Right lobe of liver (tissue), 6 donors: Measurements from ENCODE around the gene NCEH1. TPM values are rescaled to one million over a fixed set of nuclear protein-coding genes. Genes with fewer than 3 reads are reported as not detected.
"Not testable (repeated sequence)": the region's sequence is repeated elsewhere in the genome, so short reads cannot be mapped to it uniquely, and the experiment has no call there.

Experiments
- ATAC-seq, 4 donors: fragments of 200-7000 bp; cut with Tn5 transposase; one replicate each; pipeline ENCODE4 v1.9.1; 2020; ENCODE audit warnings: mild to moderate bottlenecking in 4 of 4, moderate library complexity in 4 of 4
- DNase-seq, 3 donors: peaks; one replicate each; pipeline ENCODE4 v3.0.0-alpha.2; 2020
- H3K27ac ChIP-seq, 3 donors: fragments of 200-600 bp; one replicate each; pipeline ENCODE4 v1.8.0; 2022
- H3K27me3 ChIP-seq, 2 donors: fragments of 200-600 bp; one replicate each; pipeline ENCODE4 v1.8.0; 2022
- H3K36me3 ChIP-seq, 4 donors: fragments of 200-600 bp; sonication (generic) in 1 of 4; one replicate each; pipeline versions ENCODE4 v1.5.1 to v1.8.0; 2017 to 2022; ENCODE audit warnings: control low read depth in 1 of 4
- H3K4me1 ChIP-seq, 4 donors: fragments of 200-600 bp; sonication (generic) in 1 of 4; one replicate each; pipeline versions ENCODE4 v1.5.1 to v1.8.0; 2017 to 2022; ENCODE audit warnings: control low read depth in 1 of 4
- H3K4me3 ChIP-seq, 3 donors: fragments of 200-600 bp; one replicate each; pipeline ENCODE4 v1.8.0; 2022
- H3K9me3 ChIP-seq, 4 donors: fragments of 200-600 bp; sonication (generic) in 1 of 4; one replicate each; pipeline versions ENCODE4 v1.5.1 to v1.8.0; 2017 to 2022; ENCODE audit warnings: control low read depth in 1 of 4
- POLR2A ChIP-seq: fragments of 450-650 bp; IDR thresholded peaks from one replicate; pipeline ENCODE4 v1.6.1; 2017; ENCODE audit warnings: antibody characterized with exemption, mild to moderate bottlenecking
- WGBS: methylation state at CpG from one replicate; pipeline ENCODE4 v1.1.6; 2018; ENCODE audit warnings: low coverage, low lambda C conversion rate; ENCODE audit not compliant: insufficient coverage; ENCODE audit errors: missing lambda C conversion rate; 5-methylcytosine and 5-hydroxymethylcytosine counted together
- intact Hi-C, 2 donors: fragments of 100-400 bp; cut with DNase I; formaldehyde crosslinking; loops; one replicate each; pipeline versions ENCODE4 v1.11.2 to v1.14.1; 2022
- total RNA-seq, 6 experiments: library from RNA; depleted of rRNA in 2 of 6; stranded (reverse); fragments of >200 nt in 2 of 6; fragmentation: NEBNext Ultra II Directional in 3 of 6; extraction: Animal tissue kit (Norgen Biotek cat#: 25700) in 3 of 6; gene quantifications; one replicate each; pipeline versions ENCODE4 v1.1.0 to v1.2.4, GENCODE V29; 2016 to 2023
- TF ChIP-seq, protein P1 (sequence below), 4 donors: fragments of 200-600 bp in 3 of 4; fragments of 450-650 bp in 1 of 4; IDR thresholded peaks; one replicate each; pipeline versions ENCODE4 v1.5.1 to v1.8.0; 2016 to 2022; ENCODE audit warnings: antibody characterized with exemption in 4 of 4, mild to moderate bottlenecking in 2 of 4
- donor health status: DM: no; HTN: yes; CAD: no.
- donor health status: DM: no; HTN: no; CAD: no.
- donor health status: DM: no; HTN: no; CAD: no.
- donor health status: DM: no; HTN: yes; CAD: no.
- donor health status: DM: no; HTN: yes; CAD: no.

Gene NCEH1
- total RNA-seq, 6 experiments from 2014 or later, result 1.5 to 13.0 (median 4.3) TPM

DNA sequence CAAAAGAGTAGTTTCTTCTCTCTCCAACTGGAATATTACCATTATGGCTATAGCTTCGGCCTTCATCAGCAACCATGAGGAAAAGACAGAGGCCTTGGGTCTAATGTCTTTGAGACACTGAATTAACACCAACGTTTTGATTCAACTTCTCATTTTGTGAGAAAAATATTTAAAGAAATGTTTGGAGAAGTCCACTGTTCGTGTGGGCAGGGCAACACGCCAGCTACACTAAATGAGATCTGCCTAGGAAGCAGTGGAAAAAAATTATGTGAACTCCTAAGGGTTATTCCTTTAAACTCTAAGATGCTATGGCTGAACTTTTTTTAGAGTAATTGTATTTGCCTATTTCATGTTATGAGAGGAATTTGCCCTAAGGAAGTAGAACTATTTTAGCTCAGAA, 41.8 kb downstream of the NCEH1 start:
- H3K27me3 ChIP-seq, result no peaks in the 10 kb centered on the region
- no peaks in the 10 kb centered on the region for H3K4me1 ChIP-seq
- 56% methylated on average over 4 of the region's 4 CpGs for WGBS
- no peak overlapping the region for H3K4me3 ChIP-seq
- no peaks in the 10 kb centered on the region for H3K36me3 ChIP-seq
- DNase-seq, result no peak
- H3K9me3 ChIP-seq, result no peaks in the 10 kb centered on the region
- no peak for TF ChIP-seq POLR2A
- TF ChIP-seq, protein P1, sequence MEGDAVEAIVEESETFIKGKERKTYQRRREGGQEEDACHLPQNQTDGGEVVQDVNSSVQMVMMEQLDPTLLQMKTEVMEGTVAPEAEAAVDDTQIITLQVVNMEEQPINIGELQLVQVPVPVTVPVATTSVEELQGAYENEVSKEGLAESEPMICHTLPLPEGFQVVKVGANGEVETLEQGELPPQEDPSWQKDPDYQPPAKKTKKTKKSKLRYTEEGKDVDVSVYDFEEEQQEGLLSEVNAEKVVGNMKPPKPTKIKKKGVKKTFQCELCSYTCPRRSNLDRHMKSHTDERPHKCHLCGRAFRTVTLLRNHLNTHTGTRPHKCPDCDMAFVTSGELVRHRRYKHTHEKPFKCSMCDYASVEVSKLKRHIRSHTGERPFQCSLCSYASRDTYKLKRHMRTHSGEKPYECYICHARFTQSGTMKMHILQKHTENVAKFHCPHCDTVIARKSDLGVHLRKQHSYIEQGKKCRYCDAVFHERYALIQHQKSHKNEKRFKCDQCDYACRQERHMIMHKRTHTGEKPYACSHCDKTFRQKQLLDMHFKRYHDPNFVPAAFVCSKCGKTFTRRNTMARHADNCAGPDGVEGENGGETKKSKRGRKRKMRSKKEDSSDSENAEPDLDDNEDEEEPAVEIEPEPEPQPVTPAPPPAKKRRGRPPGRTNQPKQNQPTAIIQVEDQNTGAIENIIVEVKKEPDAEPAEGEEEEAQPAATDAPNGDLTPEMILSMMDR (IDR thresholded peaks at IDR 0.05), result no peak
- intact Hi-C loops, result no loop called here
- no peak overlapping the region for H3K27ac ChIP-seq
- ATAC-seq, result no peak

DNA sequence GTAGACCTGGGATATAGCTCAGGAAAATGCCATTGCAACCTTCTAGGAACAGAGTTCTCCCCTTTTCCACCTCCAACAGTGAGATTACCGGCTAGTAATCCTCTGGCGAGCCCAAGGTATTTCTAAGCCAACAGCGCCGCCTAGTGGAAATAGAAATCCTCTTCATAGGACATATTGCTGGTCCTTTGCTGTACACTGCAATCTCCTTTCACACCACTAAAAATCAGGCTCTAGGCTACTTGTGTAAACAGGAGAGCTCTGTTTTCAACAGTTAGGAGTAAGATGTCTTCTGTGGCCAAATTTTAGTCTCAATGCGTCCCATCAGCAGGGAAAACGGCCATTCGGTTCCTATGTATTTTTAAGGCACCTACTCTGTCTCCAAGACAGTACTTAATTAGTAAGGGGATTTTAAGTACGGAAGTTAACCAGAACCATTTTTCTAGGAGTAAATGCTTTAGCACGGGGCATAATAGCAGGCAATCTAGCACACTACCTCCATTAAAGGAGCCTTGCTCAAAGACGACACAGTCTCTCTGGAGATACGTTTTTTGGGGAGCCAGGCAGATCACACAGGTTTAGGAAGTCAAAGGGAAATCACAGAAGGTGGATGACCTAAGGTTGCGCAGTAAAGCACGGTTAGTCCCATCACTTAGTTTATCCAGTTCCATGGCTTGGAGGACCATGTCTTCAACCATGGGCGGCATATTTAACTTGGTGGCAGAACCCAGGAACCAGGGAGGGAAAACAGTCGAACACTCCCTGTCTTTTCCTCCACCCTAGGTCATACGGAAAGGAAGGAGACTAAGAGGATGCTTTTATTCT, 43.8 kb downstream of the NCEH1 start:
- no peak overlapping the region for H3K4me3 ChIP-seq
- no peak for TF ChIP-seq POLR2A
- TF ChIP-seq, protein P1 (IDR thresholded peaks at IDR 0.05), result peak; percentile 83 to 99 (median 86)
- ATAC-seq (peak; percentile 99 to 100 (median 100)), DNase-seq (peak in 2 of 3 donors; percentile 48 to 85)
- H3K36me3 ChIP-seq, result no peaks in the 10 kb centered on the region
- no peak overlapping the region for H3K27ac ChIP-seq
- no peaks in the 10 kb centered on the region for H3K27me3 ChIP-seq
- 47% methylated on average over 13 of the region's 16 CpGs for WGBS
- no peaks in the 10 kb centered on the region for H3K9me3 ChIP-seq
- intact Hi-C loops, result no loop called here
- H3K4me1 ChIP-seq, result no peaks in the 10 kb centered on the region

DNA sequence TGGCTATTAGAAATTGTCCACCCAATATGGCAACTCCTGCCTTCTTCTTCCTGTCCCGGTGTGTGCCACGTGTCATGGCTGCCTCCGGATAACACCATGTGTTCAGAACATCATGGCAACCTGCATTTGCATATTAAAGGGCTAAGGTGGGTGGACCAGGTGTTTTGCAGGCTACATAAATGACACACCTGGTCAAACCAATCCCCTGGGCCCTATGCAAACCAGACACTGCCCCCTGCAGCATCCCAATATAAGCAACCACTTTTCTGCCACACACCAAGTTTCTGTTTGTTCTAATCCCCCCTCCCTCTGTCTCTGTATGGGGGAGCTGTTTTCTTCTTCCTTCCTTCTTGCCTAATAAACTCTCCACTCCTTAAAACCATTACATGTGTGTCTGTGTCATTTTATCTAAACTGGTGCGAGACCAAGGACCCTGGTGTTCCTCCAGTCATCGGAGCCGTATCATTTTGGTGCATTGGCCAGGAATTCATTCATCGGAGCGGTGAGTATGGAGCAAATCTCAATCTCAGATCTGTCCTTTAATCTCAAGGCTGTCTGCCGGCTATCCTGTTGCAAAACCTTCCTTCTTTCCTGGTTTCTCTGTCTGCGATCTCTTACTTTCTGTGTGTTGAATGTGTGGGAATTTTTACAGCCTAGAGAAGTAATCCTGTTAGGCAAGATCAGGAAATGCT, 44.5 kb downstream of the NCEH1 start:
- 46% methylated on average over 8 of the region's 10 CpGs for WGBS
- Histone ChIP-seq H3K36me3 (no peaks in the 10 kb centered on the region), H3K9me3 (no peaks in the 10 kb centered on the region), H3K27ac (no peak overlapping the region), H3K4me1 (no peaks in the 10 kb centered on the region), H3K27me3 (no peaks in the 10 kb centered on the region), H3K4me3 (no peak overlapping the region)
- DNase-seq (no peak), ATAC-seq (peak; percentile 38 to 54 (median 50))
- no peak for TF ChIP-seq POLR2A
- TF ChIP-seq, protein P1 (IDR thresholded peaks at IDR 0.05), result peak in 1 of 4 donors; percentile 16
- intact Hi-C loops, result no loop called here

DNA sequence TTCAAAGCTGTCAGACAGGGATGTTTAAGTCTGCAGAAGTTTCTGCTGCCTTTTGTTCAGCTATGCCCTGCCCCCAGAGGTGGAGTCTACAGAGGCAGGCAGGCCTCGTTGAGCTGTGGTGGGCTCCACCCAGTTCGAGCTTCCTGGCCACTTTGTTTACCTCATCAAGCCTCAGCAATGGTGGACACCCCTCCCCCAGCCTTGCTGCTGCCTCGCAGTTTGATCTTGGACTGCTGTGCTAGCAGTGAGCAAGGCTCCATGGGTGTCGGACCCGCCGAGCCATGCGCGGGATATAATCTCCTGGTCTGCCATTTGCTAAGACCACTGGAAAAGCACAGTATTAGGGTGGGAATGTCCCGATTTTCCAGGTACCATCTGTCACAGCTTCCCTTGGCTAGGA, 45.4 kb downstream of the NCEH1 start:
- H3K4me3 ChIP-seq, DNase-seq, H3K27ac ChIP-seq, H3K4me1 ChIP-seq, H3K9me3 ChIP-seq, H3K27me3 ChIP-seq, ATAC-seq, intact Hi-C loops, H3K36me3 ChIP-seq: not testable (repeated sequence)
- 40% methylated on average over 2 of the region's 9 CpGs for WGBS

DNA sequence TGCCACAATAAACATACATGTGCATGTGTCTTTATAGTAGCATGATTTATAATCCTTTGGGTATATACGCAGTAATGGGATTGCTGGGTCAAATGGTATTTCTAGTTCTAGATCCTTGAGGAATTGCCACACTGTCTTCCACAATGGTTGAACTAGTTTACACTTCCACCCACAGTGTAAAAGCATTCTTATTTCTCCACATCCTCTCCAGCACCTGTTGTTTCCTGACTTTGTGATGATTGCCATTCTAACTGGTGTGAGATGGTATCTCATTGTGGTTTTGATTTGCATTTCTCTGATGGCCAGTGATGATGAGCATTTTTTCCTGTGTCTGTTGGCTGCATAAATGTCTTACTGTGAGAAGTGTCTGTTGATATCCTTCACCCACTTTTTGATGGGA, 50.4 kb downstream of the NCEH1 start:
- H3K4me1 ChIP-seq, H3K4me3 ChIP-seq, H3K27ac ChIP-seq, H3K36me3 ChIP-seq, H3K27me3 ChIP-seq, intact Hi-C loops, DNase-seq, H3K9me3 ChIP-seq, ATAC-seq: not testable (repeated sequence)
- 92% methylated on average over 1 of the region's 1 CpG for WGBS
